ENCODE results near the gene THAP5. TPM values are rescaled to one million over a fixed set of nuclear protein-coding genes. Genes with fewer than 3 reads are reported as not detected.

THAP5 gene
- polyA plus RNA-seq, 2 donors: 3.6 TPM

DNA sequence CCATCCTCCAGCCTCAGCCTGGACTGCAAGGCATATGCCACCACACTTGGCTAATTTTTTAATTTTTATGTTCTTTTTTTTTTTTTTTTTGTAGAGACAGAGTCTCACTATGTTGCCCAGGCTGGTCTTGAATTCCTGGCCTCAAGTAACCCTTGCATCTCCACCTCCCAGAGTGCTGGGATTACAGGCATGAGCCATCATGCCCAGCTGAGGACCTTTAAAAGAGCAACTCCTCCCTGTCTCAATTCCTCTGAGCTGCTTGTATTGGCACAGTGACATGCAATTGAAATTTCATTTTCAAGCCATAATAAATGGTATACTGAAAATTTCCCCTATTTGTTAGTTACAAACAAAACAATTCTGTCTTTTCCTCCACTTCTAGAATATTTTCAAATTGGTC is 19.7 kb upstream of the THAP5 start:
- Histone ChIP-seq H3K27ac (ENCODE audit: low read depth in 2 of 2, low read length in 1 of 2) (no peak overlapping the region), H3K27me3 (ENCODE audit: control insufficient read depth in 1 of 2, insufficient read depth in 2 of 2, low read length in 2 of 2) (no peaks in the 10 kb centered on the region), H3K36me3 (ENCODE audit: control insufficient read depth in 2 of 2, insufficient read depth in 2 of 2, low read length in 1 of 2) (no peaks in the 10 kb centered on the region), H3K9me3 (ENCODE audit: control insufficient read depth in 2 of 2, insufficient read depth in 1 of 2, low read depth in 1 of 2, low read length in 1 of 2) (no peaks in the 10 kb centered on the region), H3K4me1 (ENCODE audit: control insufficient read depth in 2 of 2, insufficient read depth in 2 of 2, low read length in 1 of 2) (no peaks in the 10 kb centered on the region), H3K4me3 (ENCODE audit: low read depth in 1 of 2, low read length in 2 of 2) (no peak overlapping the region)

DNA sequence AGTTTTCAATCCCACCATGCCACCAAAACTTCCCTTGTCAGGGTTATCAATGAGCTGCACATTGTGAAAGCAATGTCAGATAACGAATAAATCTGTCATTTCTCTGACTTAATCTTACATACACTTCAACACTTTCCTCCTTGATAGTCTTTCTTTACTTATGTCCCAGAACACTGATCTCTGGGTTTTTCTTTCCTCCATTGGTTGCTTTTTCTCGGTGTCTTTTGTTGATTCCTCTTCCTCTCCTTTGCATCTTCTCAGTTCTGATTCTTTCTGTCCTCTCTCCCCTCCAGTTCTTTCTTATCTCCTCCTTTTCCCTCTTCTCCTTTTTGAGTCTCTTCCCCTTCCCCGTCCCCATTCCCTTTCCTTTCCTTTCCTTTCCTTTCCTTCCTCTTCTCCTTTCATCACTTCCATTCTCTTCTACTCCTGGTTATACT is 16.8 kb upstream of the THAP5 start:
- no peak overlapping the region for H3K4me3 ChIP-seq (ENCODE audit: low read depth in 1 of 2, low read length in 2 of 2)
- no peaks in the 10 kb centered on the region for H3K9me3 ChIP-seq (ENCODE audit: control insufficient read depth in 2 of 2, insufficient read depth in 1 of 2, low read depth in 1 of 2, low read length in 1 of 2)
- 73 to 77% methylated on average over 2 of the region's 3 CpGs for WGBS, 2 donors
- H3K4me1 ChIP-seq (ENCODE audit: control insufficient read depth in 2 of 2, insufficient read depth in 2 of 2, low read length in 1 of 2): no peaks in the 10 kb centered on the region
- no peak overlapping the region for H3K27ac ChIP-seq (ENCODE audit: low read depth in 2 of 2, low read length in 1 of 2)
- no peaks in the 10 kb centered on the region for H3K36me3 ChIP-seq (ENCODE audit: control insufficient read depth in 2 of 2, insufficient read depth in 2 of 2, low read length in 1 of 2)
- H3K27me3 ChIP-seq (ENCODE audit: control insufficient read depth in 1 of 2, insufficient read depth in 2 of 2, low read length in 2 of 2): no peaks in the 10 kb centered on the region

GRCh38 chr7:108585843-108586242 is 16.3 kb upstream of the THAP5 start:
- H3K27ac ChIP-seq (ENCODE audit: low read depth in 2 of 2, low read length in 1 of 2): no peak overlapping the region
- 84% methylated on average over 2 of the region's 2 CpGs for WGBS, 2 donors
- H3K4me3 ChIP-seq (ENCODE audit: low read depth in 1 of 2, low read length in 2 of 2): no peak overlapping the region
- H3K27me3 ChIP-seq (ENCODE audit: control insufficient read depth in 1 of 2, insufficient read depth in 2 of 2, low read length in 2 of 2): no peaks in the 10 kb centered on the region
- H3K4me1 ChIP-seq (ENCODE audit: control insufficient read depth in 2 of 2, insufficient read depth in 2 of 2, low read length in 1 of 2): no peaks in the 10 kb centered on the region
- no peaks in the 10 kb centered on the region for H3K9me3 ChIP-seq (ENCODE audit: control insufficient read depth in 2 of 2, insufficient read depth in 1 of 2, low read depth in 1 of 2, low read length in 1 of 2)
- H3K36me3 ChIP-seq (ENCODE audit: control insufficient read depth in 2 of 2, insufficient read depth in 2 of 2, low read length in 1 of 2): no peaks in the 10 kb centered on the region

- H3K36me3 ChIP-seq (ENCODE audit: control insufficient read depth in 2 of 2, insufficient read depth in 2 of 2, low read length in 1 of 2): peaks cover 0 to 5% of the 10 kb centered on the region in 2 donors
- H3K4me1 ChIP-seq (ENCODE audit: control insufficient read depth in 2 of 2, insufficient read depth in 2 of 2, low read length in 1 of 2): no peaks in the 10 kb centered on the region
- no peaks in the 10 kb centered on the region for H3K27me3 ChIP-seq (ENCODE audit: control insufficient read depth in 1 of 2, insufficient read depth in 2 of 2, low read length in 2 of 2)
- H3K4me3 ChIP-seq (ENCODE audit: low read depth in 1 of 2, low read length in 2 of 2): no peak overlapping the region
- H3K9me3 ChIP-seq (ENCODE audit: control insufficient read depth in 2 of 2, insufficient read depth in 1 of 2, low read depth in 1 of 2, low read length in 1 of 2): peaks cover 0 to 10% of the 10 kb centered on the region in 2 donors
- 89 to 91% methylated on average over 1 of the region's 1 CpG for WGBS, 2 donors
- no peak overlapping the region for H3K27ac ChIP-seq (ENCODE audit: low read depth in 2 of 2, low read length in 1 of 2)
These were observed 14.7 kb upstream of the THAP5 start for GRCh38 chr7:108584211-108584610.

DNA sequence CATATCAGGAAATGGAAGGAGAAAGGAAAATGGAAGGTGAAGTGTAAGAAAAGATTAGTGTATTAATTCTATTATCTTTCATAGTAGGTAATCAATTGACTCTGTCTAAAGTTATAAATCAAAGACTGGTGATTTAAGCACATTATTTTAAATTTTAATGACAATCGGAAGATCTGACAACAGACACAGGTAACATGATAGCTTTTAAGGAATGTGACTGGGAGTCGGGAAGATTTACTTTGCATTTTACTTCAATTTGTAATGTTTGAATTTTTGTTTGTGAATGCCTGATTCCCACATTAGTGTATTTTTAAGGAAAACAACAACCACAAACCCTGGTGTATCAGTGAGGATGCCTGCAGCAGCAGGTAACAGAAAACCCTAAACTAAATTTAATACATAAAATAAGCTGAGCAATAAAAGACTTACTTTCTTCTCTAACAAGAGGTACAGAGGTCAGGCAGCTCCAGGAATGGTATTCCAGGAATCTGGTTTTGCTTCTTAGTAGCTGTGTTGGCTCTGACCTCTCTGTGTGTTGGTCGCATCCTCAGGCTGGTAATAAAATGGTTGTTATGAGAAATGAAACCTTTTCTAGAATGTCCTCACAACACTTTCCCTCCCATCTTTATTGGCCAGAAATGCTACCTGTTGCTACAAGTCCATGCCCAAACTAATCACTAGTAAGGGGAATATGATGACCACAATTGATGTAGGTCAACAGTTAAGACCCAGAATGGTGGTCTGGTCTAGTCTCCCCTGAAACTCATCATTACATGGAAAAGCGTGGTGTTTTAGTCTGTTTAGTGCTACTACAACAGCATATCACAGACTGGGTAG is 12.4 kb upstream of the THAP5 start:
- Histone ChIP-seq H3K27ac (ENCODE audit: low read depth in 2 of 2, low read length in 1 of 2) (no peak overlapping the region), H3K4me1 (ENCODE audit: control insufficient read depth in 2 of 2, insufficient read depth in 2 of 2, low read length in 1 of 2) (no peaks in the 10 kb centered on the region), H3K27me3 (ENCODE audit: control insufficient read depth in 1 of 2, insufficient read depth in 2 of 2, low read length in 2 of 2) (no peaks in the 10 kb centered on the region), H3K9me3 (ENCODE audit: control insufficient read depth in 2 of 2, insufficient read depth in 1 of 2, low read depth in 1 of 2, low read length in 1 of 2) (peaks cover 0 to 12% of the 10 kb centered on the region in 2 donors), H3K4me3 (ENCODE audit: low read depth in 1 of 2, low read length in 2 of 2) (no peak overlapping the region), H3K36me3 (ENCODE audit: control insufficient read depth in 2 of 2, insufficient read depth in 2 of 2, low read length in 1 of 2) (peaks cover 0 to 7% of the 10 kb centered on the region in 2 donors)
- WGBS, 2 donors: 67 to 69% methylated on average over 4 of the region's 4 CpGs

- WGBS, 2 donors: 73 to 79% methylated on average over 6 of the region's 6 CpGs
- no peak overlapping the region for H3K4me3 ChIP-seq (ENCODE audit: low read depth in 1 of 2, low read length in 2 of 2)
- peaks cover 0 to 7% of the 10 kb centered on the region in 2 donors for H3K36me3 ChIP-seq (ENCODE audit: control insufficient read depth in 2 of 2, insufficient read depth in 2 of 2, low read length in 1 of 2)
These were observed 10.8 kb upstream of the THAP5 start for GRCh38 chr7:108580298-108580697.

GRCh38 chr7:108578937-108579336 is 9.4 kb upstream of the THAP5 start:
- Histone ChIP-seq H3K4me1 (ENCODE audit: control insufficient read depth in 2 of 2, insufficient read depth in 2 of 2, low read length in 1 of 2) (no peaks in the 10 kb centered on the region), H3K4me3 (ENCODE audit: low read depth in 1 of 2, low read length in 2 of 2) (no peak overlapping the region), H3K27me3 (ENCODE audit: control insufficient read depth in 1 of 2, insufficient read depth in 2 of 2, low read length in 2 of 2) (no peaks in the 10 kb centered on the region), H3K9me3 (ENCODE audit: control insufficient read depth in 2 of 2, insufficient read depth in 1 of 2, low read depth in 1 of 2, low read length in 1 of 2) (peaks cover 0 to 12% of the 10 kb centered on the region in 2 donors), H3K36me3 (ENCODE audit: control insufficient read depth in 2 of 2, insufficient read depth in 2 of 2, low read length in 1 of 2) (peaks cover 4 to 7% of the 10 kb centered on the region in 2 donors), H3K27ac (ENCODE audit: low read depth in 2 of 2, low read length in 1 of 2) (no peak overlapping the region)
- WGBS, 2 donors: 98 to 99% methylated on average over 7 of the region's 7 CpGs

More at GRCh38 chr7:108580298-108580697, 10.8 kb upstream of the THAP5 start:
- Histone ChIP-seq H3K27me3 (ENCODE audit: control insufficient read depth in 1 of 2, insufficient read depth in 2 of 2, low read length in 2 of 2) (no peaks in the 10 kb centered on the region), H3K27ac (ENCODE audit: low read depth in 2 of 2, low read length in 1 of 2) (no peak overlapping the region), H3K9me3 (ENCODE audit: control insufficient read depth in 2 of 2, insufficient read depth in 1 of 2, low read depth in 1 of 2, low read length in 1 of 2) (peaks cover 0 to 12% of the 10 kb centered on the region in 2 donors), H3K4me1 (ENCODE audit: control insufficient read depth in 2 of 2, insufficient read depth in 2 of 2, low read length in 1 of 2) (no peaks in the 10 kb centered on the region)

DNA sequence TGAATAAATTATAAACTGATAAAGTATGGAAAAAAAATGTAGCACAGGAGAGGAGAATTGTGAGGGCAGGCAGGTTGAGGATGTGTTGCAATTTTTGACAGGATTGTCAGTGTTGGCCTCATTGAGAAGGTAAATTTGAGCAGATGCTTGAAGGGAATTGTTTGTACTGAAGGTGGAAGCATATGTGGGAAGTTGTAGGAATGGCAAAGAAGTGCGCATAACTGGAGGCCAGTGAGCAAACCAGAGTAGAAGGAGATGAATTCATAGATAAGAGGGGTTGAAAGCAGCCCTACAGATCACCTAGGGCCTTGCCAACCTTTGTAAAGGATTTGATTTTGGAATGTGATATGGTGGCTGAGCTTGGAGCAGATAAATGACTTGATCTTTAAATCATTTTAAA is 6.6 kb upstream of the THAP5 start:
- H3K27ac ChIP-seq (ENCODE audit: low read depth in 2 of 2, low read length in 1 of 2): no peak overlapping the region
- H3K4me3 ChIP-seq (ENCODE audit: low read depth in 1 of 2, low read length in 2 of 2): no peak overlapping the region
- H3K36me3 ChIP-seq (ENCODE audit: control insufficient read depth in 2 of 2, insufficient read depth in 2 of 2, low read length in 1 of 2): peaks cover 4 to 7% of the 10 kb centered on the region in 2 donors
- H3K4me1 ChIP-seq (ENCODE audit: control insufficient read depth in 2 of 2, insufficient read depth in 2 of 2, low read length in 1 of 2): no peaks in the 10 kb centered on the region
- 97 to 100% methylated on average over 1 of the region's 1 CpG for WGBS, 2 donors
- H3K9me3 ChIP-seq (ENCODE audit: control insufficient read depth in 2 of 2, insufficient read depth in 1 of 2, low read depth in 1 of 2, low read length in 1 of 2): peaks cover 0 to 12% of the 10 kb centered on the region in 2 donors
- no peaks in the 10 kb centered on the region for H3K27me3 ChIP-seq (ENCODE audit: control insufficient read depth in 1 of 2, insufficient read depth in 2 of 2, low read length in 2 of 2)

DNA sequence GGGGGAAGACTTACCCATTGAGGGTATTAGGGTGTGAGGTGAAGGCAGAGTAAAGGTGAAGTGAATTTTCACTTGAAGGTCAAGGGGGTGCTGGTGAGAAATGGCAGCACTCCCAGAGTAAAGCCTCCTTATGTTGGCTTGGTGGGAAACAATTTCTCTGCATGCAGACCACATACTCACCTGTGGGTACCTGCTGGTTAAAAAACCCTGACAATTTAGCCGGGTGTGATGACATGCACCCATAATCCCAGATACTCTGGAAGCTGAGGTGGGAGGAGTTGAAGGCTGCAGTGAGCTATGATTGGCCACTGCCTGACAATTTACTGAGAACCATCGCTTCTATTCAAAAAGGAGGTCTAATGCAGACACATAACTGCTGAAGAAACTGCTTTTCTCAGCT is 5.7 kb upstream of the THAP5 start:
- Histone ChIP-seq H3K4me3 (ENCODE audit: low read depth in 1 of 2, low read length in 2 of 2) (no peak overlapping the region), H3K4me1 (ENCODE audit: control insufficient read depth in 2 of 2, insufficient read depth in 2 of 2, low read length in 1 of 2) (no peaks in the 10 kb centered on the region), H3K27ac (ENCODE audit: low read depth in 2 of 2, low read length in 1 of 2) (no peak overlapping the region), H3K9me3 (ENCODE audit: control insufficient read depth in 2 of 2, insufficient read depth in 1 of 2, low read depth in 1 of 2, low read length in 1 of 2) (peaks cover 0 to 9% of the 10 kb centered on the region in 2 donors), H3K36me3 (ENCODE audit: control insufficient read depth in 2 of 2, insufficient read depth in 2 of 2, low read length in 1 of 2) (peaks cover 4 to 7% of the 10 kb centered on the region in 2 donors), H3K27me3 (ENCODE audit: control insufficient read depth in 1 of 2, insufficient read depth in 2 of 2, low read length in 2 of 2) (no peaks in the 10 kb centered on the region)
- WGBS, 2 donors: 87 to 95% methylated on average over 2 of the region's 2 CpGs

DNA sequence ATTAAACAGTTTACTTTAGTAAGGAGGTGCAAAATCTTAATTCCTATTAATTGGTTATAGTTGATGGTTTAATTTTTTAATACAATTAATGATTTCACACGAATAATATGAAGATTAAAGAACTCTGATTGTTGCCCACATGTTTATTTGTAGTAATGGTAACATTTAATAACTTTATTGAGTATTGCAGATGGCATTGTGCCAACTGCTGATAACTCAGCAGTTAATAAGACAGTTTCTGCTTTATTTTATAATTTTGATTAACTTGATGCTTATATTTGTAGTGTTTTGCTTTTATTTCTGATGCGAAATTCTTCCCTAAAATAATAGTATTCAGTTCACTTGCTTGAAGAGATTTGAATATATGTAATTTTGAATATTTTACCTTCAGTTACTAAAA is 3.0 kb upstream of the THAP5 start:
- Histone ChIP-seq H3K36me3 (ENCODE audit: control insufficient read depth in 2 of 2, insufficient read depth in 2 of 2, low read length in 1 of 2) (peaks cover 0 to 4% of the 10 kb centered on the region in 2 donors), H3K27ac (ENCODE audit: low read depth in 2 of 2, low read length in 1 of 2) (no peak overlapping the region), H3K9me3 (ENCODE audit: control insufficient read depth in 2 of 2, insufficient read depth in 1 of 2, low read depth in 1 of 2, low read length in 1 of 2) (no peaks in the 10 kb centered on the region), H3K4me1 (ENCODE audit: control insufficient read depth in 2 of 2, insufficient read depth in 2 of 2, low read length in 1 of 2) (no peaks in the 10 kb centered on the region), H3K4me3 (ENCODE audit: low read depth in 1 of 2, low read length in 2 of 2) (no peak overlapping the region), H3K27me3 (ENCODE audit: control insufficient read depth in 1 of 2, insufficient read depth in 2 of 2, low read length in 2 of 2) (no peaks in the 10 kb centered on the region)
- 84 to 97% methylated on average over 2 of the region's 2 CpGs for WGBS, 2 donors

All from esophagus (tissue), 2 donors.